Tibial nerve (tissue), 4 donors: ENCODE measurements around the gene CARNS1.

ENCODE experiments used
- CTCF ChIP-seq, 5 experiments: fragments of 200-600 bp in 3 of 5; fragments of 450-650 bp in 2 of 5; sonication (generic) in 3 of 5; IDR thresholded peaks; one replicate each; pipeline ENCODE4 v1.5.1; 2016 to 2019; ENCODE audit warnings: antibody characterized with exemption in 5 of 5, mild to moderate bottlenecking in 3 of 5, moderate library complexity in 2 of 5
- EP300 ChIP-seq, 2 donors: sonication (generic); formaldehyde crosslinking; IDR thresholded peaks; one replicate each; pipeline ENCODE4 v1.6.1; 2017; ENCODE audit warnings: antibody characterized with exemption in 2 of 2, mild to moderate bottlenecking in 1 of 2
- POLR2A ChIP-seq, 2 donors: fragments of 450-650 bp; IDR thresholded peaks; one replicate each; pipeline ENCODE4 v1.6.1; 2017; ENCODE audit warnings: antibody characterized with exemption in 2 of 2, mild to moderate bottlenecking in 2 of 2, moderate library complexity in 2 of 2

- no peak for TF ChIP-seq CTCF (IDR thresholded peaks at IDR 0.05)
- no peak for TF ChIP-seq POLR2A (IDR thresholded peaks at IDR 0.05)
- TF ChIP-seq EP300 (IDR thresholded peaks at IDR 0.05): no peak
Observed at GRCh38 chr11:67370351-67371076, 45.0 kb upstream of the CARNS1 start.
